ENCODE measurements around the gene HSF5. TPM values are rescaled to one million over a fixed set of nuclear protein-coding genes. Genes with fewer than 3 reads are reported as not detected.
A peak's percentile ranks its signal among the peaks of the same experiment; 100 is the strongest.

HSF5 gene
- total and polyA plus RNA-seq, 2 of the 13 experiments (the other 11 are each of a cell fraction or from before 2014, with no cell fraction given), result not detected

- H3K27me3 ChIP-seq (ENCODE audit: control insufficient read depth in 1 of 2, insufficient read depth in 2 of 2, low read length in 2 of 2), result no peaks in the 10 kb centered on the region
- in situ Hi-C loops (cut with HindIII; ENCODE audit: extremely low pct_ligation_motif_present, low pct_unique_long_range_greater_than_20kb), result no loop called here
- ATAC-seq, result no peak
- no TSS peak for BruUV-seq (replicated peaks)
- POLR2A ChIA-PET, result interaction anchor here (2.2 to 12.9 kb wide), 2 partner anchors 6 to 10 kb away, joined by 11 to 458 read pairs; no protein-coding TSS in a partner anchor
- H3K9me3 ChIP-seq (ENCODE audit: low read length), result no peaks in the 10 kb centered on the region
- intact Hi-C loops (cut with micrococcal nuclease; ENCODE audit: unreplicated experiment), result no loop called here
- no peak for DNase-seq (ENCODE audit: low spot score)
- H3K36me3 ChIP-seq (replicated peaks in 1 of 2; ENCODE audit: control insufficient read depth in 1 of 2, insufficient read depth in 2 of 2, low read length in 2 of 2), result peaks cover 30 to 56% of the 10 kb centered on the region in 2 experiments
- FAIRE-seq, result no peak
- no peak overlapping the region for H3K9ac ChIP-seq (ENCODE audit: insufficient read depth, low read depth, low read length)
- H4K20me1 ChIP-seq (ENCODE audit: insufficient read depth, low read length), result no peaks in the 10 kb centered on the region
- no peak overlapping the region for H3K4me2 ChIP-seq (ENCODE audit: low read depth, low read length)
- peaks cover 97% of the 10 kb centered on the region for H3K4me1 ChIP-seq (ENCODE audit: insufficient read depth, low read length)
- no peak overlapping the region for H2AFZ ChIP-seq (ENCODE audit: low read length)
- CTCF ChIA-PET (ENCODE audit: low intra/inter-chr PET ratio, low total read pairs), result interaction anchor here (1.1 kb wide), 1 partner anchor 9 kb away, joined by 3 read pairs; no protein-coding TSS in a partner anchor
- WGBS (ENCODE audit: low lambda C conversion rate), result 92% methylated on average over 1 of the region's 1 CpG
- H3K4me3 ChIP-seq (replicated peaks in 1 of 3; ENCODE audit: insufficient read depth in 1 of 3, low read depth in 2 of 3, low read length in 3 of 3), result no peak overlapping the region
- peaks cover 92% of the 10 kb centered on the region for H3K79me2 ChIP-seq (ENCODE audit: insufficient read depth, low read length)
- TF ChIP-seq ZNF629 (CRISPR knock-in tag; conservative IDR thresholded peaks at IDR 0.05) (peak; percentile 89), NFYB (CRISPR knock-in tag; IDR thresholded peaks at IDR 0.05) (no peak), CHD4 (IDR thresholded peaks at IDR 0.05; ENCODE audit: borderline replicate concordance, low read length) (0 out of 2 replicates have a peak, but pooled peaks have one; percentile 59)
- H3K27ac ChIP-seq (ENCODE audit: extremely low read length, insufficient read depth, low read length), result no peak overlapping the region
These were observed 114.3 kb downstream of the HSF5 start for GRCh38 chr17:58373923-58374322.

DNA sequence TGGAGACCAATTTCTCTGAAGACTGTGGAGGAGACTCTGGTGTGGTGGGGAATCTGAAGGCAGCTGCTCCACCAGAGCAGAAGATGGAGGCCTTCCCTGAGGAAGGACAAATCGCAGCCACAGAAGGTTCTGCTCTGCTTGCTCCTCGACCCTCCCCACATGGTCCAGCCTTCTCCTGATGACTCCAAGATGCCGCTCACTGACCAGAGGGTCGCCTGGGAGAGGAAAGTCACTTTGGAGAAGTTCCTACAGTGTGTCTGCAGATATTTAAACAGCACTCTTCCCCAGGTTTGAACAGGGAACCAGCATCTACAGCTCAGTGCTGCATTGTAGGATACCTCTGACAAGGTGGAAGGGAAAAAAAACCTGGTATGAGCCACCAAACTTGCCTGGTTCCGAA, 115.2 kb downstream of the HSF5 start:
- no peak for ATAC-seq

More for the DNA sequence above, 115.2 kb downstream of the HSF5 start:
- no peak for DNase-seq (ENCODE audit: low spot score)
- peaks cover 97% of the 10 kb centered on the region for H3K4me1 ChIP-seq (ENCODE audit: insufficient read depth, low read length)
- intact Hi-C loops (cut with micrococcal nuclease; ENCODE audit: unreplicated experiment), result no loop called here
- peak overlapping the region; percentile 32; the same call in 1 of the 2 replicates for H3K9ac ChIP-seq (ENCODE audit: insufficient read depth, low read depth, low read length)
- no peaks in the 10 kb centered on the region for H3K9me3 ChIP-seq (ENCODE audit: low read length)
- ChIA-PET CTCF (ENCODE audit: low intra/inter-chr PET ratio, low total read pairs) (no interaction called here), POLR2A (interaction anchor here (0.7 to 12.9 kb wide), 7 partner anchors 7 to 290 kb away, joined by 3 to 458 read pairs (median 11); partner anchors contain the start of genes DYNLL2, RNF43 and SUPT4H1)
- no peak overlapping the region for H2AFZ ChIP-seq (ENCODE audit: low read length)
- H3K4me2 ChIP-seq (ENCODE audit: low read depth, low read length), result no peak overlapping the region
- no peak for FAIRE-seq
- TF ChIP-seq, protein P1, sequence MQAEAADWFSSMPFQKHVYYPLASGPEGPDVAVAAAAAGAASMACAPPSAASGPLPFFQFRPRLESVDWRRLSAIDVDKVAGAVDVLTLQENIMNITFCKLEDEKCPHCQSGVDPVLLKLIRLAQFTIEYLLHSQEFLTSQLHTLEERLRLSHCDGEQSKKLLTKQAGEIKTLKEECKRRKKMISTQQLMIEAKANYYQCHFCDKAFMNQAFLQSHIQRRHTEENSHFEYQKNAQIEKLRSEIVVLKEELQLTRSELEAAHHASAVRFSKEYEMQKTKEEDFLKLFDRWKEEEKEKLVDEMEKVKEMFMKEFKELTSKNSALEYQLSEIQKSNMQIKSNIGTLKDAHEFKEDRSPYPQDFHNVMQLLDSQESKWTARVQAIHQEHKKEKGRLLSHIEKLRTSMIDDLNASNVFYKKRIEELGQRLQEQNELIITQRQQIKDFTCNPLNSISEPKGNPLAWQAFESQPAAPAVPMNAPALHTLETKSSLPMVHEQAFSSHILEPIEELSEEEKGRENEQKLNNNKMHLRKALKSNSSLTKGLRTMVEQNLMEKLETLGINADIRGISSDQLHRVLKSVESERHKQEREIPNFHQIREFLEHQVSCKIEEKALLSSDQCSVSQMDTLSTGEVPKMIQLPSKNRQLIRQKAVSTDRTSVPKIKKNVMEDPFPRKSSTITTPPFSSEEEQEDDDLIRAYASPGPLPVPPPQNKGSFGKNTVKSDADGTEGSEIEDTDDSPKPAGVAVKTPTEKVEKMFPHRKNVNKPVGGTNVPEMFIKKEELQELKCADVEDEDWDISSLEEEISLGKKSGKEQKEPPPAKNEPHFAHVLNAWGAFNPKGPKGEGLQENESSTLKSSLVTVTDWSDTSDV (CRISPR knock-in tag; IDR thresholded peaks at IDR 0.05), result no peak
- peak; percentile 70 for TF ChIP-seq AGO2 (optimal IDR thresholded peaks at IDR 0.05; ENCODE audit: low read depth, low read length)
- TF ChIP-seq NFAT5 (CRISPR knock-in tag; IDR thresholded peaks at IDR 0.05), result no peak
- TF ChIP-seq RBM22 (optimal IDR thresholded peaks at IDR 0.05; ENCODE audit: low read length), result peak; percentile 66
- TF ChIP-seq POLR2G (IDR thresholded peaks at IDR 0.05; ENCODE audit: low read depth, low read length), result 0 out of 2 replicates have a peak, but pooled peaks have one; percentile 26
- peak overlapping the region; percentile 92 for H3K27ac ChIP-seq (ENCODE audit: extremely low read length, insufficient read depth, low read length)
- H3K4me3 ChIP-seq (replicated peaks in 1 of 3; ENCODE audit: insufficient read depth in 1 of 3, low read depth in 2 of 3, low read length in 3 of 3), result no peak overlapping the region
- no peaks in the 10 kb centered on the region for H4K20me1 ChIP-seq (ENCODE audit: insufficient read depth, low read length)
- H3K79me2 ChIP-seq (ENCODE audit: insufficient read depth, low read length), result peaks cover 90% of the 10 kb centered on the region
- no peaks in the 10 kb centered on the region for H3K27me3 ChIP-seq (ENCODE audit: control insufficient read depth in 1 of 2, insufficient read depth in 2 of 2, low read length in 2 of 2)
- WGBS (ENCODE audit: low lambda C conversion rate), result 97% methylated on average over 5 of the region's 5 CpGs
- H3K36me3 ChIP-seq (replicated peaks in 1 of 2; ENCODE audit: control insufficient read depth in 1 of 2, insufficient read depth in 2 of 2, low read length in 2 of 2), result peaks cover 31 to 61% of the 10 kb centered on the region in 2 experiments
- BruUV-seq (replicated peaks), result no TSS peak
- in situ Hi-C loops (cut with HindIII; ENCODE audit: extremely low pct_ligation_motif_present, low pct_unique_long_range_greater_than_20kb), result no loop called here

All from HepG2 (cell line).